GM12878 (cell line): ENCODE measurements around the gene PHLPP1. TPM values are rescaled to one million over a fixed set of nuclear protein-coding genes. Genes with fewer than 3 reads are reported as not detected.

Experiments used
- ATAC-seq: fragments of 200-7000 bp; cut with Tn5 transposase; 3 replicates; pipeline ENCODE4 v1.9.1; 2020; ENCODE audit warnings: mild to moderate bottlenecking, moderate library complexity
- BruUV-seq: library from RNA; stranded (reverse); fragments of 400-500 nt; replicated peaks from 2 replicates; lab custom pipeline; 2021; lab: Mats Ljungman, UMichigan
- CTCF ChIA-PET: fragments of 300-600 bp; sonication (Branson Sonifier 250); formaldehyde crosslinking; extraction: SDS; loops from one replicate; lab custom pipeline; 2021; ENCODE audit warnings: inconsistent platforms; lab: Yijun Ruan, JAX
- POLR2A ChIA-PET: fragments of 350-600 bp; formaldehyde crosslinking; extraction: SDS; loops from one replicate; lab custom pipeline; 2021; ENCODE audit warnings: inconsistent platforms; lab: Charles Lee
- RAD21 ChIA-PET: fragments of 300-600 bp; sonication (Branson Sonifier 250); formaldehyde crosslinking; loops from one replicate; lab custom pipeline; 2023; ENCODE audit warnings: antibody characterized with exemption; ENCODE audit not compliant: unreplicated experiment; lab: Charles Lee
- SMC1A ChIA-PET: fragments of 300-600 bp; sonication (Branson Sonifier 250); formaldehyde crosslinking; loops from one replicate; lab custom pipeline; 2023; ENCODE audit not compliant: unreplicated experiment, uncharacterized antibody; lab: Charles Lee
- DNase-seq: peaks from one replicate; pipeline ENCODE4 v3.0.0-alpha.2; 2011; ENCODE audit warnings: low read depth, low spot score
- FAIRE-seq: peaks from 3 replicates; lab custom pipeline; 2011; peaks lifted over from hg19 to GRCh38; lab: Jason Lieb, UNC
- H2AFZ ChIP-seq: 2 replicates; pipeline ENCODE4 v1.6.0; 2011; ENCODE audit warnings: low read depth, low read length, control low read depth; ENCODE audit not compliant: control insufficient read depth
- H3K27ac ChIP-seq: 2 replicates; pipeline ENCODE4 v1.5.1; 2011; ENCODE audit warnings: control low read depth; ENCODE audit not compliant: control insufficient read depth, insufficient read depth
- H3K27me3 ChIP-seq, 2 experiments: replicated peaks in 1 of 2; 2 replicates each; pipeline versions ENCODE4 v1.6.0 to v1.6.1; 2011; ENCODE audit warnings: low read length in 1 of 2; ENCODE audit not compliant: control insufficient read depth in 2 of 2, insufficient read depth in 2 of 2
- H3K36me3 ChIP-seq, 2 experiments: 2 replicates each; pipeline ENCODE4 v1.5.1; 2011; ENCODE audit warnings: low read length in 1 of 2; ENCODE audit not compliant: control insufficient read depth in 2 of 2, insufficient read depth in 2 of 2
- H3K4me1 ChIP-seq: 2 replicates; pipeline ENCODE4 v1.6.1; 2011; ENCODE audit warnings: mild to moderate bottlenecking, low read length, moderate library complexity, mixed read lengths; ENCODE audit not compliant: control insufficient read depth, insufficient read depth
- H3K4me2 ChIP-seq: 2 replicates; pipeline ENCODE4 v1.6.0; 2011; ENCODE audit warnings: control low read depth; ENCODE audit not compliant: control insufficient read depth, insufficient read depth
- H3K4me3 ChIP-seq: fragments of 200-600 bp; sonication (generic); 2 replicates; pipeline ENCODE4 v1.5.1; 2016
- H3K79me2 ChIP-seq: 2 replicates; pipeline ENCODE4 v1.6.0; 2011; ENCODE audit warnings: low read length; ENCODE audit not compliant: control insufficient read depth, insufficient read depth
- H3K9ac ChIP-seq: 2 replicates; pipeline ENCODE4 v1.8.0; 2011; ENCODE audit warnings: low read length, control low read depth, mixed read lengths; ENCODE audit not compliant: control insufficient read depth, insufficient read depth
- H3K9me3 ChIP-seq: replicated peaks from 3 replicates; pipeline ENCODE4 v1.5.1; 2011; ENCODE audit warnings: mild to moderate bottlenecking, low read length; ENCODE audit not compliant: control insufficient read depth, insufficient read depth
- H4K20me1 ChIP-seq: 2 replicates; pipeline ENCODE4 v1.6.0; 2011; ENCODE audit not compliant: control insufficient read depth, insufficient read depth
- BCL11A ChIP-seq: IDR thresholded peaks from 2 replicates; pipeline ENCODE4 v1.6.1; 2011; ENCODE audit warnings: low read depth, low read length
- CBFB ChIP-seq: IDR thresholded peaks from 2 replicates; pipeline ENCODE4 v1.6.1; 2016; ENCODE audit warnings: antibody characterized with exemption, low read depth
- EED ChIP-seq: sonication (generic); IDR thresholded peaks from 2 replicates; pipeline ENCODE4 v1.6.1; 2016; ENCODE audit warnings: antibody characterized with exemption, low read depth
- GABPA ChIP-seq: IDR thresholded peaks from 2 replicates; pipeline ENCODE4 v1.6.1; 2014; ENCODE audit warnings: antibody characterized with exemption, low read depth, mild to moderate bottlenecking, inconsistent platforms
- RBBP5 ChIP-seq: fragments of 200-600 bp; sonication (generic); conservative IDR thresholded peaks from 2 replicates; pipeline ENCODE4 v1.6.1; 2016
- SIX5 ChIP-seq: IDR thresholded peaks from 2 replicates; pipeline ENCODE4 v1.6.1; 2011; ENCODE audit warnings: mild to moderate bottlenecking, low read depth, low read length, moderate library complexity; ENCODE audit not compliant: severe bottlenecking
- SUPT20H ChIP-seq: IDR thresholded peaks from 2 replicates; pipeline ENCODE4 v1.6.1; 2011; ENCODE audit warnings: low read depth, mild to moderate bottlenecking, low read length, moderate library complexity, borderline replicate concordance; ENCODE audit not compliant: control insufficient read depth
- TAF1 ChIP-seq: IDR thresholded peaks from 2 replicates; pipeline ENCODE4 v1.6.1; 2011; ENCODE audit warnings: mild to moderate bottlenecking, low read depth, low read length, borderline replicate concordance
- ZBTB11 ChIP-seq: fragments of 450-650 bp; formaldehyde crosslinking; IDR thresholded peaks from 2 replicates; pipeline ENCODE4 v1.5.0; 2022; ENCODE audit warnings: mild to moderate bottlenecking, missing genetic modification characterization
- ZNF592 ChIP-seq: fragments of 450-650 bp; IDR thresholded peaks from 2 replicates; pipeline ENCODE4 v1.6.1; 2017; ENCODE audit warnings: mild to moderate bottlenecking, moderate library complexity
- in situ Hi-C: fragments of 300-500 bp; cut with MboI; formaldehyde crosslinking; loops from 9 replicates; pipeline ENCODE4 v1.14.3; 2018; ENCODE audit warnings: mixed read lengths
- intact Hi-C: fragments of 100-400 bp; cut with micrococcal nuclease; formaldehyde crosslinking; loops from one replicate; pipeline ENCODE4 v1.14.2; 2022; ENCODE audit not compliant: unreplicated experiment
- polyA plus RNA-seq, 11 experiments: library from polyadenylated mRNA; depleted of rRNA in 4 of 11; unstranded in 6 of 11; stranded (reverse) in 5 of 11; fragments of >200 nt; fragmentation: Nextera tagmentation in 4 of 11; fragmentation: Illumina TruSeq in 1 of 11; extraction: Ambion mirVana in 4 of 11; extraction: Trizol in 1 of 11; gene quantifications; 1 replicate in 1 of 11; 2 replicates in 10 of 11; pipeline versions ENCODE4 v1.2.1 to v1.2.3, GENCODE V29; 2011 to 2016; ENCODE audit warnings: inconsistent platforms in 2 of 11, missing spikeins in 2 of 11, low read depth in 1 of 11
- total RNA-seq, 4 experiments: library from RNA; depleted of rRNA in 3 of 4; stranded (reverse); fragments of >200 nt in 3 of 4; fragmentation: Illumina TruSeq in 1 of 4; extraction: Trizol in 1 of 4; gene quantifications; 2 replicates each; pipeline versions ENCODE4 v1.2.1 to v1.2.3, GENCODE V29; 2013 to 2021

Gene PHLPP1
- total and polyA plus RNA-seq, 10 of the 15 experiments (the other 5 are each of a cell fraction or from before 2014, with no cell fraction given), result 0.42 to 7.0 (median 1.9) TPM

GRCh38 chr18:62868645-62869044, 153.3 kb downstream of the PHLPP1 start:
- H3K79me2 ChIP-seq, result no peaks in the 10 kb centered on the region
- no peaks in the 10 kb centered on the region for H3K36me3 ChIP-seq
- no peaks in the 10 kb centered on the region for H3K9me3 ChIP-seq
- DNase-seq (no peak), ATAC-seq (no peak)
- H3K4me2 ChIP-seq, result no peak overlapping the region
- ChIA-PET SMC1A (interaction anchor here (0.7 to 3.2 kb wide), 6 partner anchors 11 to 149 kb away, joined by 3 to 8 read pairs (median 4); no protein-coding TSS in a partner anchor), RAD21 (interaction anchor here (0.7 to 1.4 kb wide), 3 partner anchors 29 to 154 kb away, joined by 3 to 4 read pairs (median 3); partner anchors contain the start of gene PHLPP1), POLR2A (no interaction called here), CTCF (interaction anchor here (1.2 kb wide), 2 partner anchors 26 to 230 kb away, joined by 3 read pairs; no protein-coding TSS in a partner anchor)
- intact Hi-C loops, result no loop called here
- no peak overlapping the region for H3K9ac ChIP-seq
- in situ Hi-C loops, result no loop called here
- no peak overlapping the region for H2AFZ ChIP-seq
- TF ChIP-seq GABPA, result no peak
- no peak for TF ChIP-seq EED
- no peak for TF ChIP-seq BCL11A
- no peak for TF ChIP-seq CBFB
- no peak for TF ChIP-seq ZNF592
- no peak for TF ChIP-seq SUPT20H
- TF ChIP-seq SIX5, result no peak
- TF ChIP-seq RBBP5, result no peak
- no peak for TF ChIP-seq ZBTB11 (CRISPR knock-in tag)
- TF ChIP-seq TAF1, result no peak
- TF ChIP-seq, all 136 proteins: peak for 0
- H3K4me1 ChIP-seq, result no peaks in the 10 kb centered on the region
- H3K4me3 ChIP-seq, result no peak overlapping the region
- BruUV-seq, result no TSS peak
- no peak overlapping the region for H3K27ac ChIP-seq
- H3K27me3 ChIP-seq, result no peaks in the 10 kb centered on the region
- H4K20me1 ChIP-seq, result no peaks in the 10 kb centered on the region
- FAIRE-seq, result peak; percentile 23
